Measurements from ENCODE around the gene IFNL1. TPM values are rescaled to one million over a fixed set of nuclear protein-coding genes. Genes with fewer than 3 reads are reported as not detected.

The IFNL1 gene
- total RNA-seq, 1 experiment from 2014 or later: not detected

- H3K27me3 ChIP-seq (ENCODE audit: control insufficient read depth, insufficient read depth, low read length): no peaks in the 10 kb centered on the region
- peak; percentile 100 for DNase-seq
- peak within 1 kb of the TSS; percentile 88 for H3K4me3 ChIP-seq (ENCODE audit: insufficient read depth, low read depth, low read length)
- H3K36me3 ChIP-seq (replicated peaks; ENCODE audit: control insufficient read depth, insufficient read depth, low read length): no peaks in the 10 kb centered on the region
Observed at GRCh38 chr19:39341719-39342604, 45.8 kb downstream of the IFNL1 start, which contains the start of gene SAMD4B. TSS of gene SAMD4B (plus strand) at chr19:39342421. CDS start at chr19:39356894, 14,473 bp downstream.

GRCh38 chr19:39342647-39343305 is 46.6 kb downstream of the IFNL1 start:
- Histone ChIP-seq H3K36me3 (replicated peaks; ENCODE audit: control insufficient read depth, insufficient read depth, low read length) (no peaks in the 10 kb centered on the region; the same call in 1 of the 2 replicates), H3K27me3 (ENCODE audit: control insufficient read depth, insufficient read depth, low read length) (no peaks in the 10 kb centered on the region), H3K4me3 (ENCODE audit: insufficient read depth, low read depth, low read length) (peak overlapping the region; percentile 75)
- DNase-seq: peak; percentile 62

- Histone ChIP-seq H3K27me3 (ENCODE audit: control insufficient read depth, insufficient read depth, low read length) (no peaks in the 10 kb centered on the region), H3K36me3 (replicated peaks; ENCODE audit: control insufficient read depth, insufficient read depth, low read length) (peaks cover 6% of the 10 kb centered on the region), H3K4me3 (ENCODE audit: insufficient read depth, low read depth, low read length) (no peak overlapping the region)
- no peak for DNase-seq
Observed at GRCh38 chr19:39345956-39346355, 49.7 kb downstream of the IFNL1 start.

- no peak for DNase-seq
- Histone ChIP-seq H3K36me3 (replicated peaks; ENCODE audit: control insufficient read depth, insufficient read depth, low read length) (peaks cover 14% of the 10 kb centered on the region), H3K27me3 (ENCODE audit: control insufficient read depth, insufficient read depth, low read length) (no peaks in the 10 kb centered on the region), H3K4me3 (ENCODE audit: insufficient read depth, low read depth, low read length) (no peak overlapping the region)
Observed at GRCh38 chr19:39347332-39348164, 51.3 kb downstream of the IFNL1 start.

Other genes with a start within 250 kb of the IFNL1 start
- 0.14 TPM in 1 of 2 replicates, not detected in the other for gene ACP7, start 212.0 kb upstream of the IFNL1 start, total RNA-seq (2014; rRNA removed; shearing (Covaris generic))
- 14.0 and 15.6 TPM in 2 replicates for gene PAK4, start 170.6 kb upstream of the IFNL1 start, total RNA-seq (2014; rRNA removed; shearing (Covaris generic))
- gene NCCRP1, start 99.4 kb upstream of the IFNL1 start, total RNA-seq (2014; rRNA removed; shearing (Covaris generic)): not detected in 2 replicates
- gene SYCN, start 92.1 kb upstream of the IFNL1 start, total RNA-seq (2014; rRNA removed; shearing (Covaris generic)): not detected in 2 replicates
- not detected in 2 replicates for gene IFNL3, start 51.4 kb upstream of the IFNL1 start, total RNA-seq (2014; rRNA removed; shearing (Covaris generic))
- not detected in 2 replicates for gene IFNL4, start 47.6 kb upstream of the IFNL1 start, total RNA-seq (2014; rRNA removed; shearing (Covaris generic))
- gene IFNL2, start 28.0 kb upstream of the IFNL1 start, total RNA-seq (2014; rRNA removed; shearing (Covaris generic)): not detected in 2 replicates
- gene LRFN1, start 24.5 kb downstream of the IFNL1 start, total RNA-seq (2014; rRNA removed; shearing (Covaris generic)): 1.9 and 2.4 TPM in 2 replicates
- 0.63 TPM in 1 of 2 replicates, not detected in the other for gene GMFG, start 39.6 kb downstream of the IFNL1 start, total RNA-seq (2014; rRNA removed; shearing (Covaris generic))
- 113 and 122 TPM in 2 replicates for gene SAMD4B, start 46.0 kb downstream of the IFNL1 start, total RNA-seq (2014; rRNA removed; shearing (Covaris generic))
- gene PAF1, start 94.7 kb downstream of the IFNL1 start, total RNA-seq (2014; rRNA removed; shearing (Covaris generic)): 20.7 and 21.6 TPM in 2 replicates
- gene MED29, start 95.0 kb downstream of the IFNL1 start, total RNA-seq (2014; rRNA removed; shearing (Covaris generic)): 38.2 and 41.6 TPM in 2 replicates
- gene ZFP36, start 110.4 kb downstream of the IFNL1 start, total RNA-seq (2014; rRNA removed; shearing (Covaris generic)): 2.2 and 6.4 TPM in 2 replicates
- 34.2 and 90.9 TPM in 2 replicates for gene PLEKHG2, start 116.3 kb downstream of the IFNL1 start, total RNA-seq (2014; rRNA removed; shearing (Covaris generic))
- gene RPS16, start 139.5 kb downstream of the IFNL1 start, total RNA-seq (2014; rRNA removed; shearing (Covaris generic)): 42.4 and 55.8 TPM in 2 replicates
- gene SUPT5H, start 149.2 kb downstream of the IFNL1 start, total RNA-seq (2014; rRNA removed; shearing (Covaris generic)): 82.1 and 86.8 TPM in 2 replicates
- gene TIMM50, start 184.4 kb downstream of the IFNL1 start, total RNA-seq (2014; rRNA removed; shearing (Covaris generic)): 134 and 161 TPM in 2 replicates
- 2.1 and 2.6 TPM in 2 replicates for gene DLL3, start 202.5 kb downstream of the IFNL1 start, total RNA-seq (2014; rRNA removed; shearing (Covaris generic))
- 3.1 and 4.4 TPM in 2 replicates for gene SELENOV, start 218.7 kb downstream of the IFNL1 start, total RNA-seq (2014; rRNA removed; shearing (Covaris generic))
- gene EID2B, start 236.4 kb downstream of the IFNL1 start, total RNA-seq (2014; rRNA removed; shearing (Covaris generic)): 2.4 and 4.0 TPM in 2 replicates
- 14.9 and 18.4 TPM in 2 replicates for gene EID2, start 243.8 kb downstream of the IFNL1 start, total RNA-seq (2014; rRNA removed; shearing (Covaris generic))